ENCODE measurements around the gene TTC34.

DNA sequence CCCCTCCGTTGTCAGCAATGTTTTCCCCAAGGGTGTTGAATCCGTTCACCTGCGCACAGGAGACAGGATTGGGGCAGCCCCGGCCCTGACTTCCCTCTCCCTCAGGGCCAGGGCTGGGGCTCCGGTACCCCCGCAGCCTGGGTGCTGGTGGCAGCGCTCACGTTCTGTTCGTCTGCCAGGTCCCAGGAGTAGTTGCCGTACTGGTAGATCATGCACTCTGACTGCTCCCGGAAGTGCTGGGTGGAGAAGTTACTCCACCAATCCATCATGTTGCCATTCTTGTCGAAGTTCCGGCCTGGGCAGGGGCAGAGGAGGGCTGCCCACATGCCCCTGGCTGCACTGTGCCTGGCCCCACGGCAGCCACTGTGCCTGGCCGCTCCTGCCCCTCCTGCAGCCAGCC lies 208.8 kb downstream of the TTC34 start:
- TF ChIP-seq, protein P1, sequence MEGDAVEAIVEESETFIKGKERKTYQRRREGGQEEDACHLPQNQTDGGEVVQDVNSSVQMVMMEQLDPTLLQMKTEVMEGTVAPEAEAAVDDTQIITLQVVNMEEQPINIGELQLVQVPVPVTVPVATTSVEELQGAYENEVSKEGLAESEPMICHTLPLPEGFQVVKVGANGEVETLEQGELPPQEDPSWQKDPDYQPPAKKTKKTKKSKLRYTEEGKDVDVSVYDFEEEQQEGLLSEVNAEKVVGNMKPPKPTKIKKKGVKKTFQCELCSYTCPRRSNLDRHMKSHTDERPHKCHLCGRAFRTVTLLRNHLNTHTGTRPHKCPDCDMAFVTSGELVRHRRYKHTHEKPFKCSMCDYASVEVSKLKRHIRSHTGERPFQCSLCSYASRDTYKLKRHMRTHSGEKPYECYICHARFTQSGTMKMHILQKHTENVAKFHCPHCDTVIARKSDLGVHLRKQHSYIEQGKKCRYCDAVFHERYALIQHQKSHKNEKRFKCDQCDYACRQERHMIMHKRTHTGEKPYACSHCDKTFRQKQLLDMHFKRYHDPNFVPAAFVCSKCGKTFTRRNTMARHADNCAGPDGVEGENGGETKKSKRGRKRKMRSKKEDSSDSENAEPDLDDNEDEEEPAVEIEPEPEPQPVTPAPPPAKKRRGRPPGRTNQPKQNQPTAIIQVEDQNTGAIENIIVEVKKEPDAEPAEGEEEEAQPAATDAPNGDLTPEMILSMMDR (conservative IDR thresholded peaks at IDR 0.05; ENCODE audit: low read length): no peak
- TF ChIP-seq EZH2phosphoT487 (IDR thresholded peaks at IDR 0.05; ENCODE audit: borderline replicate concordance): no peak

Data from Loucy (cell line).